Activated CD8-positive, alpha-beta memory T cell treated with anti-CD3 and anti-CD28 coated beads for 36 hours (primary cell): Measurements from ENCODE around the gene F11R. TPM values are rescaled to one million over a fixed set of nuclear protein-coding genes. Genes with fewer than 3 reads are reported as not detected.
"Not testable (repeated sequence)": the region's sequence is repeated elsewhere in the genome, so short reads cannot be mapped to it uniquely, and the experiment has no call there.

ENCODE experiments used
- CTCF ChIA-PET: fragments of 350-600 bp; sonication (Branson Sonifier 250); formaldehyde crosslinking; loops from one replicate; lab custom pipeline; 2021; ENCODE audit warnings: antibody characterized with exemption; lab: Charles Lee
- POLR2A ChIA-PET: fragments of 350-600 bp; sonication (Branson Sonifier 250); formaldehyde crosslinking; loops from one replicate; lab custom pipeline; 2021; ENCODE audit warnings: antibody characterized with exemption; lab: Charles Lee
- total RNA-seq, 2 experiments: library from RNA; stranded (reverse); gene quantifications; one replicate each; pipeline ENCODE4 v1.2.3, GENCODE V29; 2021

Gene F11R
- total RNA-seq, 2 experiments from 2014 or later = 8.6 to 11.5 TPM

- ChIA-PET POLR2A (interaction anchor here (0.7 to 1.6 kb wide), 6 partner anchors 16 to 48 kb away, joined by 3 to 6 read pairs (median 4); partner anchors contain the start of genes ARHGAP30, TSTD1 and USF1), CTCF (interaction anchor here (0.5 to 2.1 kb wide), 9 partner anchors 11 to 76 kb away, joined by 3 to 8 read pairs (median 3); no protein-coding TSS in a partner anchor)
Measured at GRCh38 chr1:161021165-161021969, 415 bp upstream of the F11R start.

- CTCF ChIA-PET = interaction anchor here (0.6 to 2.5 kb wide), 4 partner anchors 18 to 77 kb away, joined by 3 to 8 read pairs (median 4); no protein-coding TSS in a partner anchor
- POLR2A ChIA-PET = interaction anchor here (0.6 to 1.6 kb wide), 5 partner anchors 10 to 493 kb away, joined by 3 to 4 read pairs (median 3); partner anchors contain the start of genes TSTD1 and USF1
Measured at GRCh38 chr1:161019751-161020495, 1.0 kb downstream of the F11R start.

- POLR2A ChIA-PET = interaction anchor here (0.5 to 0.7 kb wide), 3 partner anchors 9 to 332 kb away, joined by 4 to 7 read pairs (median 6); no protein-coding TSS in a partner anchor
- CTCF ChIA-PET = interaction anchor here (0.6 to 2.5 kb wide), 4 partner anchors 14 to 53 kb away, joined by 3 to 7 read pairs (median 4); no protein-coding TSS in a partner anchor
Measured at GRCh38 chr1:161019111-161019660, 1.8 kb downstream of the F11R start.

GRCh38 chr1:161018631-161018930 lies 2.4 kb downstream of the F11R start:
- ChIA-PET POLR2A (interaction anchor here (0.5 kb wide), 1 partner anchor 133 kb away, joined by 7 read pairs; no protein-coding TSS in a partner anchor), CTCF (interaction anchor here (1.2 to 2.5 kb wide), 3 partner anchors 15 to 53 kb away, joined by 3 to 7 read pairs (median 5); no protein-coding TSS in a partner anchor)

GRCh38 chr1:161017756-161018630 lies 3.0 kb downstream of the F11R start:
- ChIA-PET POLR2A (interaction anchor here (0.5 to 0.7 kb wide), 2 partner anchors 133 to 181 kb away, joined by 3 to 7 read pairs; no protein-coding TSS in a partner anchor), CTCF (interaction anchor here (0.6 to 2.5 kb wide), 4 partner anchors 15 to 80 kb away, joined by 3 to 7 read pairs (median 4); no protein-coding TSS in a partner anchor)

GRCh38 chr1:161017181-161017580 lies 3.8 kb downstream of the F11R start:
- CTCF ChIA-PET = interaction anchor here (0.6 to 2.5 kb wide), 3 partner anchors 16 to 81 kb away, joined by 3 to 7 read pairs (median 5); no protein-coding TSS in a partner anchor

GRCh38 chr1:161016683-161017082 lies 4.3 kb downstream of the F11R start:
- CTCF ChIA-PET, POLR2A ChIA-PET: not testable (repeated sequence)

More at GRCh38 chr1:161017181-161017580, 3.8 kb downstream of the F11R start:
- POLR2A ChIA-PET = not testable (repeated sequence)

GRCh38 chr1:161013488-161014230 lies 7.3 kb downstream of the F11R start:
- POLR2A ChIA-PET = interaction anchor here (0.9 to 1.3 kb wide), 2 partner anchors 25 to 560 kb away, joined by 3 read pairs; partner anchors contain the start of gene TSTD1
- CTCF ChIA-PET = interaction anchor here (0.6 to 1.4 kb wide), 5 partner anchors 14 to 150 kb away, joined by 3 to 4 read pairs (median 3); partner anchors contain the start of gene USF1

GRCh38 chr1:161013131-161013487 lies 7.8 kb downstream of the F11R start:
- CTCF ChIA-PET = interaction anchor here (0.6 to 1.4 kb wide), 5 partner anchors 14 to 150 kb away, joined by 3 to 4 read pairs (median 3); partner anchors contain the start of gene USF1
- POLR2A ChIA-PET = interaction anchor here (0.9 to 1.3 kb wide), 2 partner anchors 26 to 560 kb away, joined by 3 read pairs; partner anchors contain the start of gene TSTD1

- CTCF ChIA-PET = no interaction called here
- POLR2A ChIA-PET = interaction anchor here (1.3 kb wide), 1 partner anchor 27 kb away, joined by 3 read pairs; the partner anchor contains the start of gene TSTD1
Measured at GRCh38 chr1:161012420-161012819, 8.5 kb downstream of the F11R start.

GRCh38 chr1:161009602-161010211 lies 11.2 kb downstream of the F11R start:
- CTCF ChIA-PET = interaction anchor here (0.6 to 0.7 kb wide), 2 partner anchors 161 to 223 kb away, joined by 3 read pairs; no protein-coding TSS in a partner anchor
- POLR2A ChIA-PET = interaction anchor here (0.6 kb wide), 2 partner anchors 10 to 31 kb away, joined by 4 read pairs; no protein-coding TSS in a partner anchor

- POLR2A ChIA-PET = no interaction called here
- CTCF ChIA-PET = interaction anchor here (0.7 kb wide), 1 partner anchor 224 kb away, joined by 3 read pairs; no protein-coding TSS in a partner anchor
Measured at GRCh38 chr1:161008869-161009510, 12.0 kb downstream of the F11R start.

GRCh38 chr1:161007369-161007768 lies 13.6 kb downstream of the F11R start:
- ChIA-PET CTCF (interaction anchor here (1.0 kb wide), 1 partner anchor 9 kb away, joined by 4 read pairs; no protein-coding TSS in a partner anchor), POLR2A (no interaction called here)

GRCh38 chr1:161006563-161006962 lies 14.4 kb downstream of the F11R start:
- POLR2A ChIA-PET = no interaction called here

GRCh38 chr1:161001525-161001924 lies 19.4 kb downstream of the F11R start:
- CTCF ChIA-PET = interaction anchor here (0.6 to 1.3 kb wide), 3 partner anchors 12 to 167 kb away, joined by 4 to 6 read pairs (median 4); no protein-coding TSS in a partner anchor
- POLR2A ChIA-PET = no interaction called here

More at GRCh38 chr1:161006563-161006962, 14.4 kb downstream of the F11R start:
- CTCF ChIA-PET = interaction anchor here (1.0 to 3.0 kb wide), 2 partner anchors 9 to 16 kb away, joined by 4 to 7 read pairs; no protein-coding TSS in a partner anchor
